SU-DHL-6 (cell line): ENCODE data around the gene OSCP1.

Source experiments
- EZH2phosphoT487 ChIP-seq: fragments of 200-600 bp; sonication (generic), shearing (Covaris generic); conservative IDR thresholded peaks from 2 replicates; pipeline ENCODE4 v1.6.1; 2018; ENCODE audit warnings: mild to moderate bottlenecking, antibody characterized with exemption, low read length, moderate library complexity, mixed read lengths
- TF ChIP-seq, protein P1 (sequence below): fragments of 200-600 bp; sonication (generic); IDR thresholded peaks from one replicate; pipeline ENCODE4 v1.5.1; 2017; ENCODE audit warnings: antibody characterized with exemption, mild to moderate bottlenecking, low read length, moderate library complexity; ENCODE audit not compliant: insufficient read depth, poor library complexity, severe bottlenecking

DNA sequence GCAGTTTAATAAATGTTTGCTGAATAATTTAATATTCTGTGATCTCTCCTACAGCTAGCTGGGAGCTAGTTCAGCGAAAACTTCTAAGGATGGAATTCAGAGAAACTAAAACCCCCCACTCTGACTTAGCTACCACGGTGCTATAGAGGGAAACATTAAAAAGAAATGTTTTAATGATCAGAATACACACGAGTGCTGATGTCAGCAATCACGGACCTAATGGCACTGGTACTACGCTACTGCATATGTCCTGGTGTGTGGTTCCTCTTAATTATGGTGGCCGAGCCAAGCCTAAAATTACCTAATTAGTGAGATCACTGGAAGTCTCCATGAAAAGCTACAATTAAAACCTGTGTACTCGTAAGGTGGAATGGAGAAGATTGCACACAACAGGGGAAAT lies 28.6 kb downstream of the OSCP1 start:
- TF ChIP-seq, protein P1, sequence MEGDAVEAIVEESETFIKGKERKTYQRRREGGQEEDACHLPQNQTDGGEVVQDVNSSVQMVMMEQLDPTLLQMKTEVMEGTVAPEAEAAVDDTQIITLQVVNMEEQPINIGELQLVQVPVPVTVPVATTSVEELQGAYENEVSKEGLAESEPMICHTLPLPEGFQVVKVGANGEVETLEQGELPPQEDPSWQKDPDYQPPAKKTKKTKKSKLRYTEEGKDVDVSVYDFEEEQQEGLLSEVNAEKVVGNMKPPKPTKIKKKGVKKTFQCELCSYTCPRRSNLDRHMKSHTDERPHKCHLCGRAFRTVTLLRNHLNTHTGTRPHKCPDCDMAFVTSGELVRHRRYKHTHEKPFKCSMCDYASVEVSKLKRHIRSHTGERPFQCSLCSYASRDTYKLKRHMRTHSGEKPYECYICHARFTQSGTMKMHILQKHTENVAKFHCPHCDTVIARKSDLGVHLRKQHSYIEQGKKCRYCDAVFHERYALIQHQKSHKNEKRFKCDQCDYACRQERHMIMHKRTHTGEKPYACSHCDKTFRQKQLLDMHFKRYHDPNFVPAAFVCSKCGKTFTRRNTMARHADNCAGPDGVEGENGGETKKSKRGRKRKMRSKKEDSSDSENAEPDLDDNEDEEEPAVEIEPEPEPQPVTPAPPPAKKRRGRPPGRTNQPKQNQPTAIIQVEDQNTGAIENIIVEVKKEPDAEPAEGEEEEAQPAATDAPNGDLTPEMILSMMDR, result no peak
- TF ChIP-seq EZH2phosphoT487, result no peak
